Stomach (tissue), 4 donors: ENCODE data around the gene SKA1.

Source experiments
- EP300 ChIP-seq: sonication (generic); formaldehyde crosslinking; IDR thresholded peaks from one replicate; pipeline ENCODE4 v1.6.1; 2017; ENCODE audit warnings: antibody characterized with exemption
- POLR2A ChIP-seq, 4 donors: fragments of 450-650 bp; IDR thresholded peaks; one replicate each; pipeline ENCODE4 v1.6.1; 2016; ENCODE audit warnings: antibody characterized with exemption in 4 of 4, control low read depth in 2 of 4, mild to moderate bottlenecking in 1 of 4, moderate library complexity in 1 of 4
- POLR2AphosphoS5 ChIP-seq, 3 donors: sonication (generic); formaldehyde crosslinking; IDR thresholded peaks; one replicate each; pipeline ENCODE4 v1.6.1; 2016; ENCODE audit warnings: antibody characterized with exemption in 3 of 3
- TF ChIP-seq, protein P1 (sequence below), 7 experiments: fragments of 450-650 bp in 4 of 7; fragments of 200-600 bp in 3 of 7; sonication (generic) in 3 of 7; IDR thresholded peaks; one replicate each; pipeline ENCODE4 v1.5.1; 2016 to 2019; ENCODE audit warnings: antibody characterized with exemption in 7 of 7, control low read depth in 2 of 7, mild to moderate bottlenecking in 1 of 7

GRCh38 chr18:50441501-50441900 is 66.7 kb downstream of the SKA1 start:
- TF ChIP-seq, protein P1, sequence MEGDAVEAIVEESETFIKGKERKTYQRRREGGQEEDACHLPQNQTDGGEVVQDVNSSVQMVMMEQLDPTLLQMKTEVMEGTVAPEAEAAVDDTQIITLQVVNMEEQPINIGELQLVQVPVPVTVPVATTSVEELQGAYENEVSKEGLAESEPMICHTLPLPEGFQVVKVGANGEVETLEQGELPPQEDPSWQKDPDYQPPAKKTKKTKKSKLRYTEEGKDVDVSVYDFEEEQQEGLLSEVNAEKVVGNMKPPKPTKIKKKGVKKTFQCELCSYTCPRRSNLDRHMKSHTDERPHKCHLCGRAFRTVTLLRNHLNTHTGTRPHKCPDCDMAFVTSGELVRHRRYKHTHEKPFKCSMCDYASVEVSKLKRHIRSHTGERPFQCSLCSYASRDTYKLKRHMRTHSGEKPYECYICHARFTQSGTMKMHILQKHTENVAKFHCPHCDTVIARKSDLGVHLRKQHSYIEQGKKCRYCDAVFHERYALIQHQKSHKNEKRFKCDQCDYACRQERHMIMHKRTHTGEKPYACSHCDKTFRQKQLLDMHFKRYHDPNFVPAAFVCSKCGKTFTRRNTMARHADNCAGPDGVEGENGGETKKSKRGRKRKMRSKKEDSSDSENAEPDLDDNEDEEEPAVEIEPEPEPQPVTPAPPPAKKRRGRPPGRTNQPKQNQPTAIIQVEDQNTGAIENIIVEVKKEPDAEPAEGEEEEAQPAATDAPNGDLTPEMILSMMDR (IDR thresholded peaks at IDR 0.05) = no peak
- TF ChIP-seq POLR2AphosphoS5 (IDR thresholded peaks at IDR 0.05) (no peak), POLR2A (IDR thresholded peaks at IDR 0.05) (no peak), EP300 (no peak)
